Esophagus squamous epithelium (tissue), 4 donors: ENCODE measurements around the gene GSDMA.

ENCODE experiments used
- POLR2A ChIP-seq, 4 donors: fragments of 450-650 bp; IDR thresholded peaks; one replicate each; pipeline ENCODE4 v1.6.1; 2017; ENCODE audit warnings: antibody characterized with exemption in 4 of 4, mild to moderate bottlenecking in 4 of 4, moderate library complexity in 3 of 4
- TF ChIP-seq, protein P1 (sequence below), 6 experiments: fragments of 450-650 bp in 4 of 6; fragments of 200-600 bp in 2 of 6; sonication (generic) in 2 of 6; IDR thresholded peaks; one replicate each; pipeline ENCODE4 v1.5.1; 2016 to 2019; ENCODE audit warnings: antibody characterized with exemption in 6 of 6, mild to moderate bottlenecking in 4 of 6, moderate library complexity in 4 of 6

DNA sequence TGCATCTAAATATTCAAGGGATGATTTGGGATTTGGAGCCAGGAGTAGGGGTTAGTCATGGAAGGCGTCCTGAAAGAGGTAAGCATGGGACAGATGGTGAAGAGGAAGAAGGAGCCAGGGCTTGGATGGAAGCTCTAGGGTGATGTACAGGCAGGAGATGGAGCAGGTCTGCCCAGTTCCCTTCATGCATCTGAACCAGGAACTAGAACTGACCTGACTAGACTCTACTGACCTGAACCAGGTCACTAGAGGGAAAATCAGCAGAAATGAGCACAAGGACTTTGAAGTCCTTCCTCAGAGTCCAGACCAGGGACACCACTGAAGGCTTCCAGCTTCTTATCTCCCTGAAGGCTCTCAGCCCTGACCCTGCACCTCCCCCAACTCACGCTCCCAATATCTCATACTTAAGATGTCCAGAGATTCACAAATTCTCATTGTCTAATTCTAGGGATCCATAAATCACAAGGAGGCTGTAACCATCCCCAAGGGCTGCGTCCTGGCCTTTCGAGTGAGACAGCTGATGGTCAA, 8.3 kb downstream of the GSDMA start:
- TF ChIP-seq, protein P1, sequence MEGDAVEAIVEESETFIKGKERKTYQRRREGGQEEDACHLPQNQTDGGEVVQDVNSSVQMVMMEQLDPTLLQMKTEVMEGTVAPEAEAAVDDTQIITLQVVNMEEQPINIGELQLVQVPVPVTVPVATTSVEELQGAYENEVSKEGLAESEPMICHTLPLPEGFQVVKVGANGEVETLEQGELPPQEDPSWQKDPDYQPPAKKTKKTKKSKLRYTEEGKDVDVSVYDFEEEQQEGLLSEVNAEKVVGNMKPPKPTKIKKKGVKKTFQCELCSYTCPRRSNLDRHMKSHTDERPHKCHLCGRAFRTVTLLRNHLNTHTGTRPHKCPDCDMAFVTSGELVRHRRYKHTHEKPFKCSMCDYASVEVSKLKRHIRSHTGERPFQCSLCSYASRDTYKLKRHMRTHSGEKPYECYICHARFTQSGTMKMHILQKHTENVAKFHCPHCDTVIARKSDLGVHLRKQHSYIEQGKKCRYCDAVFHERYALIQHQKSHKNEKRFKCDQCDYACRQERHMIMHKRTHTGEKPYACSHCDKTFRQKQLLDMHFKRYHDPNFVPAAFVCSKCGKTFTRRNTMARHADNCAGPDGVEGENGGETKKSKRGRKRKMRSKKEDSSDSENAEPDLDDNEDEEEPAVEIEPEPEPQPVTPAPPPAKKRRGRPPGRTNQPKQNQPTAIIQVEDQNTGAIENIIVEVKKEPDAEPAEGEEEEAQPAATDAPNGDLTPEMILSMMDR (IDR thresholded peaks at IDR 0.05): no peak
- no peak for TF ChIP-seq POLR2A (IDR thresholded peaks at IDR 0.05)
